Endometrial microvascular endothelial cells (primary cell): ENCODE results near the gene C6orf120. TPM values are rescaled to one million over a fixed set of nuclear protein-coding genes. Genes with fewer than 3 reads are reported as not detected.

Source experiments
- in situ Hi-C: cut with HindIII; loops from 2 replicates; pipeline ENCODE4 v1.10.0; 2017; ENCODE audit warnings: low sequenced_read_pairs, low pct_unique_long_range_greater_than_20kb; ENCODE audit errors: inconsistent ontology term
- total RNA-seq: library from RNA; depleted of rRNA; stranded (reverse); fragments of >200 nt; gene quantifications from one replicate; pipeline ENCODE4 v1.2.3, GENCODE V29; 2015; ENCODE audit errors: inconsistent ontology term

C6orf120 gene
- total RNA-seq, 1 donor from 2014 or later: 40.0 TPM

DNA sequence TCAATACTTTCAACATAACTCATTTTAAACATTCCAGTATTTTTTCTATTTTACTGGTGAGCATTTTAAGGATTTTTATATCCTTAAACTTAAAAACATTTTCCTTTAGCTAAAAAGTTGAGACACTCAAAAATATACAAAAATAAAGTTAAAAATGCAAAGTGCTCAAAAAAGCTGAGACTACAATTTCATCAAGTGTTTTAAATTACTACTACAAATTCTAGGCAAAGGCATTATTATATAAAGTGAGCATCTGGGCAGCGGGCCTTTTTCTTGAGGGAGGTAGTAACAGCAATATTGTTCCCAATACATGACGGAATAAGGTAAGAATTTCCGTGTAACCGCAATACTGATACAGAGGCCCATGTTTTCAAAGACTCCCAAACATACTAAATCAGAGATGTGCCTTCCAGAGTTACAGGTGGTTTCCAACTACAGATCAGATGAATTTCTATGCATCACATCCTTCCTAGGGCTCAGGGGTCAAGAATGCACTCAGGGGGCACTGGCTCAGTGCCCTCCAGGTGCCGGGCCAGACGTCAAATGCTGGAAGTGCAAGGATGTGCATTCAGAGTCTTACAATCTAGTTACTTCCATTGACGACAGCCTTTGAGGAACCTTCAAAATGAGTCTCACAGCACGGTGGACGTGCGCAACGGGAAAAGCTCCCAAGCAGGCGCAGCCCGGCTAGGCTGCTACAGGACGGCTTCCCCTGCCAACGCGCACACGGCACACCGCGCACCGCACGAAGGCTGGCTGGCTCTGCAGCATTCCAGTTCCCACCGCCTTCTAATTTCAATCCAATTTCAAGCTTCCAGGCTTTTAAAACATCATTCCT, 20.7 kb downstream of the C6orf120 start:
- in situ Hi-C loops: no loop called here

DNA sequence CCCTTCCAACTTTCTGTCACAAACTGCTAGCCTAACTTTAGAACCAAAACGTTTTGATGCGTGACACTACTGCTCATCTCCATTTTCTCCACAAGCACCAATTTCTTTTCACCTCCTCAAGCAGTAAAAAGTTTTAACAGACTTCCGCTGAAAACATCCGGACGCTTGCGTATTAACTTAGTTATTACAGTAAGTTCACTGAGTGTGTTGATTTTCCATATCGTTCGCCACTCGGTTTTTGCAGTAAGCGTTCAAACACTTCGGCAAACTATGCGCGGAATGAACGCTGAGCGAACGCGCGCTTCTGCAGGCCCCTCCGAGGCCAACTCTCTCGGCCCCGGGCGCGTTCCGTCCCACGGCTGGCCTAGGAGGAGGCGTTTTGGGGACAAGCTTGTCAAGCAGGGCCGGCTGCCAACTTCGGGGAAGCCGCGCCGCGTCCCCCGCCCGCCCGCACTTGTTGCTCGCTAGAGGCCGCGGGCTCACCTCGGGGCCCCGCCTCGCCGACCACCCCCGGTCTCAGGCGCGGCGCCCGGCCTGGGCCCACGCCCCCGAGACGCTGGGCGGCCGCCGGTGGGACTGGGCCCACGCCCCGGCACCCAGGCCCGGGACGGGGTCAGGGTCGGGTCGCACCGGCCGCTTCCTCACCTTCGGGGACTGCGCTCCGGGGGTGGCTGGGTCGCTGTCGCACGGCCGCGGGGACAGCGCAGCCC, 21.4 kb downstream of the C6orf120 start:
- in situ Hi-C loops: no loop called here

DNA sequence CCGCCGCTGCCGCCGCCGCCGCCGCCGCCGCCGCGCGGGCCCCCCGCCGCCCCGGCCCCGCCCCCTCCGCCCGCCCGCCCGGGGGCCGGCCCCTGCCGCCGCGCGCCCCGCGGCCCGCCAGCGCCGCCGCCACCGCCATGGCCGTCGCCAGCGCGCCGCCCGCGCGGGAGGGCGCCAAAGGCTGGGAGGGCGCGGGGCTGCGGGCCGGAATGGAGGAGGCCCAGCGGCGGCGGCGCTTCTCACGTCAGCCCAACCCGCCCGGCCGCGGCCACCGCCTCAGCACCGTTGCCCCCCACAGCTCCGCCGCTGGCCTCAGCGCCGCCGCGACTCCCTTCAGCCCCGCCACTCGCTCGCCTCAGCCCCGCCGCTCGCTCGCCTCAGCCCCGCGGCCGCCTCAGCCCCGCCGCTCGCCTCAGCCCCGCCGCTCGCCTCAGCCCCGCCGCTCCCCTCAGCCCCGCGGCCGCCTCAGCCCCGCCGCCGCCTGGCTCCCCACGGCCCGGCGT, 22.1 kb downstream of the C6orf120 start:
- in situ Hi-C loops: no loop called here

DNA sequence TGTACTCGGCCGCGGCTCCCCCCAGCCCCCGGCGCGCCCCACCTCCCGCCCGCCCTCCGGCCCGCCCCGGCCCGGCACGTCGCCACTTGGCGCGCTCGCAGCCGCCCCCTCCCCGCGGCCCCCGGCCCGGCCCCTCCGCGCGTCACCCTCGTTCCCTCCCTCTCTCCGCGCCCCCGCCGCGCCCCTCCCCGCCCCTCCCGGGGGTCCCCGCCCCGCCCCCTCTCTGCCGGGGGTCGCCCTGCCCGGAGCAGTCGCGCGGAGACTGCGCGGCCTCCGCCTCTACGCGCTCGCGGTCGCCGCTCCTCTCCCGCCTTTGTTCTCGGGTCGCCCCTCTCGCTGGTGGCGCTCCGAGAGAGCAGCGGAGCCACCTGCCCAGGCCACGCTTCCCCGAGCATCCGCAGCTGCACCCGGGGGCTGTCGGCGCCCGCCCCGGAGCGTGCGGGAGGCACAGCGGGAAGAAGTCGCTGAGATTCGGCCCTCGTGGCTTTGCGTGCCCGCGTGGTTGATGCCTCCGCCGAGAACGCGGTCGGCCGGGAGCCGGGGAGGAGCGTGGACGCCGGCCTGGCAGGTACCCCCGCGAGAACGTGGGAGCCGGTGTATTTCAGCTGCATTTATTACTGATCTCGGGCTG, 22.7 kb downstream of the C6orf120 start, which contains the start of gene PHF10:
TSS of gene PHF10 (minus strand) at position 7 of the 631 bp plus-strand sequence. CDS start 569 bp downstream, outside the sequence.
- in situ Hi-C loops: no loop called here

DNA sequence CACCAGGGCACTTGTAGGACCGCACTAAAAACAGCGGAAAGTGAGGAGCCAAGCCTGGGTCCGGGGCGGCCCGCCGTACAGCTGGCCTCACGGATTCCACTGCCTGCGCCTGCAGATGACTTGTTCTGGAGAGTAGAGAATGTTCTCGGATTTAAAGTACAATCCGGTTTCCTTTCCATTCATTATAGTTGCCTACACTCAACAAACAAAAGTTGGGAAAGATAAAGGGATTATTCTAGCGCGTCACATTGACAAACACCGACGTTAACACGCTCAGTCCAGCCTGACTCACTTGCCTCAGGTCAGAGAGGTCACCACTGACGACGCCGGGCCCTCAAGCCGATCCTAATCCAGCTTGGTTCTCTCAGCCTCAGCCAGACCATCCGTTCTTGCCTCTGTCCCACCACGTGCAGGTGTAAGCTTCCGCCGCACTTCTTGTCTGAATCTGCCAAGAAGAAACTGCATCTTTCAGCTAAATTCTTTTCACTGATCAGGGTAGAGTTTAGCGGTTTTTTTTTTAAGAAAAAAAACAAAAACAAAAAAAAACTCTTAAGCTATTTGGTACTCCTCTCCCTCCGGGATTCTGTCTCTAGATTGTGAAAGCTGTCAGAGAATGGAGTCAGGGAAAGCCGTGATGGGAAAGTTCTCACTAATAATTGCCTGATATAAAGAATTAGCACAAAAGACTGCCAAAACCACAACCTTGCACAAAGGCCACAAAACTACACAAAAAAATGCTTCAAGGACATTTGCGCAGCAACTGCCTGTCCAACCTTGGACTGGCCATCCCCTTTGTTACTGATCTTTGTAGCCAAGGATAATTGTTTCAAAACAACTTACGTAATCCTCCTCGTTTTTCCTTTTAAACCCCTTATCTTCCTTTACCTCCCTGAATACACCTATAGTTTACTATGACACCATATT, 23.5 kb downstream of the C6orf120 start:
- in situ Hi-C loops: no loop called here

DNA sequence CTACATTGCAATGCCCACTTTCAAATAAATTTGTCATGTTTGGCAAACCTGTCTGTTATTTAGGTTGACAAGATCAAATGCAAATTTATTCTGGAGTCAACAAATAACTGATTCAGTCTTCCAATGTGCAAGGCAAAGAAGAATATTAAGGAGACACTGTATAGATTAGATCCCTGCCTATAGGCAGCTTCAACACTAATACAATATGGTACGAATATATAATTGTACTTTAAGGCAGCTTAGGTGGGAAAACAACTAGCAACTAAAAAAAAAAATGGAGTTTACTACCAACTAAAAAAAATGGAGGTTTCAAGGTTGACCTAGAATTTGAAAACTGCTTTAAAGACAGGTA, 24.1 kb downstream of the C6orf120 start:
- in situ Hi-C loops: no loop called here

DNA sequence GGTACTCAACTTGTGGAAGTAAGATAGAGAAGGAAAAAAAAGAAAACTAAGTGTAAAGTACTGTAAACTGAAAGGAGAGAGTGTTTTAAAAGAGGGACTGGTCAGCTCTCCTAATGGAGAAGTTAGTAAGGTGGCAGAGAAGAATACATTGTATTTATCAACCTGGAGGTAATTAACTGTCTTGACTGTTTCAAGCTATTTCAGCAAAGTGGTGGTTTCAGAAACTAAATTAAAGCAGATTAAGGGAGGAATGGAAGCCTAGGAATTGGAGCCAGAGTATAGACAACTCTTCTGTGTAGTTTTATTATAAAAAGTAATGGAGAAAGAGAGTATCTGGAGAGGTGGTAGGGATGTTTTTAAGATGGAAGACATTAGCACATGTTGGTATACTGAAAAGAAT, 25.0 kb downstream of the C6orf120 start:
- in situ Hi-C loops: no loop called here

DNA sequence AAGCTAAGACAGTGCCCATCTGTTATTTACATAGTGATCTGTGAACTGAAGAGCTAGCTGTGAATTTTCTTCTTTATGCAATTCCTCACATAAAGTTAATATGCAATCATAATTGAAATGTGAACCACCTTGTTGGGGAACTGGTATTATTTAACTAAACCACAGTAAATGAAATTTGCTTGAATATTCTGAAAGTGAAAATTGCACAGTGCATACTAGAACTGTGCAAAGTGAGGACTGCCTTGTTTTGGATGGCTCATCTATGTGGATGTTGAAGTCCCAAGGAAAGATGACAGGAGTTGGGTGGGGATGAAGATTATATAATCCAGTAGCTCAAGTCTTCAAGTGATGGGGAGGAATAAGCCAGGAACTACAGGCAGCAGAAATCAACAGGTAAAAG, 28.0 kb downstream of the C6orf120 start:
- in situ Hi-C loops: no loop called here

DNA sequence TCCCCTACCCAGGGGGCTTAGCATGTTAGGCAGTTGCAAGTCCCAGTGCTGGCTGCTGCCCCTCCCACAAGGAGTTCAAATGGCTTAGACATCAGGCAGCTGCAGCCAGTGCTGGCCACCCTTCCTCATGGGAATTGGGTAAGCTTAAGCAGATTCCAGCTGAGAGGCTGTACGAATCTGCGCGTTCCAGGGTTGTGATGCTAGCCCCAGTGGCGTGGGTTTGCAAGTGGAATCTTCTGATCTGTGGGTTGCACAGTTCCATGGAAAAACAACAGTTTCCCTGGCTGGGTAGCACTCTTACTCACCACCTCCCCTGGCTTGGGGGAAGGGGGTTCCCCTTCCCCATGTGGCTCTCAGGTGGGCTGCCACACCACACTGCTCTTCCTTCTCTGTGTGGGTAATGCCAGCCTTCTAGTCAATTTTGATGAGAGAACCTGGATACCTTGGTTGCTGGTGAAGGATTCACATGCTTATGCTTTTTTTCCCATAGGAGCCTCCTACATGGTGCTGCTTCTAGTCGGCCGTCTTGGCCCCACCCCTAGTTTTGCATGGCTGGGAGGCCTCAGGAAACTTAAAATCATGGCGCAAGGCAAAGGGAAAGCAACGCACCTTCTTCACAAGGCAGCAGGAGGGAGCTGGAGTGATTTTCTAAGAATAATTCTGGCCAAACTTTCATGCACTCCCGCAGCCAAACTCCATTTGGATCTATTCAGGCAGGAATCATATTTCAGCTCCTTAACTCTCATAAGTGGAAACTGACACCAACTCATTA, 36.5 kb downstream of the C6orf120 start:
- in situ Hi-C loops: no loop called here

DNA sequence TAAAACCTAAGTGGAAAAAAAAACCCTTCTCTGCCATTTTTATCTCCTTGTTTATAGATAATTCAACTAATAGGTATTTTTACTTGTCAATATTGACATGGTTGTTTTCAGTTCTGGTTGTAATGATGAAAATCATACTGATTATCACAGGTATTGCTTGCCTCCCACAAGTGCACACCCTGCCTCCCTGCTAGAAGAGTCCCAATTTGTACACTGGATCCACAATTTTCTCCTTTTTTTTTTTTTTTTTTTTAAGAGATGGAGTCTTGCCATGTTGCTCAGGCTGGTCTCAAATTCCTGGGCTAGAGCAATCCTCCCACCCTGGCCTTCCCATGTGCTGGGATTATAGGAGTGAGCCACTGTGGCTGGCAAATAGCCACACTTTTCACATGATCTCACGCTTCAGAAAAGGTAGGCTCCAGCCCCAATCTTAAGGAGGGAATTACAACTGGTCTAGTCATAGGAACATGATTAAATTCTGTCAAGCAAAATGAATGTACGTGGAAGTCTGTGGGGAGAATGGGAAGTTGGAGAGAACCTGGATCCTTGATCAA, 37.1 kb downstream of the C6orf120 start:
- in situ Hi-C loops: no loop called here

DNA sequence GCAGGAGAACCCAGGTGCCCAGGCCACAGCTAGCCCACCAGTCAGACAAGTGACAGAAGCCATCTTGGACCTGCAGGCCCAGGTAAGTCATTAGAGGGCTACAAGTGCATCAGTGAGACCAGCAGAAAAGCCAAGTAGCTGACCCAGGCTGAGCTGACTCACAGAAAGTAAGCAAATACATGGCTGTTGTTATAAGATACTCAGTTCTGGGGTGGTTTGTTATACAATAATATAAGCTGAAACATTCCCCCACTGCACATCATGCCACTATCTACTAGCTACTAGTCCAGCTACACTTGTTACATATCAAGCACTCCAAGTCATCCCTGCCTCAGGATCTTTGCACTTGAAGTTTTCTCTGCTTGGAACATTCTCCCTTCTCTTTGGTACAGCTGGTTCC, 39.4 kb downstream of the C6orf120 start:
- in situ Hi-C loops: no loop called here

DNA sequence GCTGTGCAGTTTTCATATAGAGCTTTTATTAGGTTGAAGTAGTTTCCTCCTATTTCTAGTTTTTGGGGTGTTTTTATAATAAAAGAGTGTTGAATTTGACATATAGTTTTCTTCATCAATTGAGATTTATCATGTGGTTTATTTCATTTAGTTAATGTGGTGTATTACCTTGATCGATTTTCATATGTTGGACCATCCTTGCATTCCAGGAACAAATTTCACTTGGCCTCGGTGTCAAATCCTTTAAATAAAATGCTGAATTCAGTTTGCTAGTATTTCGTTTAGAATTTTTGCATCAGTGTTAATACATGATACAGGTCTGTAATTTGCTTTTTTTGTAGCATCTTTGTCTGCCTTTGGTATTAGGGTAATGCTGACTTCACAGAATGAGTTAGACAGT, 43.5 kb downstream of the C6orf120 start:
- in situ Hi-C loops: no loop called here

DNA sequence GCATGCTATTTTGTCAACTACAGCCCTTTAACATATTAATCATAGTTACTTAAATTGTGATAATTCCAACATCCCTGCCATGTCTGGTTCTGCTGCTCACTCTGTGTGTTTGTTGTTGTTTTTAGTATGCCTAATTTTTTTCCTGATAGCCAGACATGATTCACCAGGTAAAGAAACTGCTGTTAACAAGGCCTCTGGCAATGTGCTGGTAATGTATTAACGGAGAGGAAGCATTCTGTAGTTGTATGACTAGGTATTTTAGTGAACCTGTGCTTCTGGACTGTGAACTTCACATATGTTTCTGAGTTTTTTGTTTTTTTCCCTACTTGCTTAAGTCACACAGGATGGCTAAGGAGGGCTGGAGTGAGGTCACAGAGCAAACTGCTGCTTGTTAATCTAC, 44.6 kb downstream of the C6orf120 start:
- in situ Hi-C loops: no loop called here

DNA sequence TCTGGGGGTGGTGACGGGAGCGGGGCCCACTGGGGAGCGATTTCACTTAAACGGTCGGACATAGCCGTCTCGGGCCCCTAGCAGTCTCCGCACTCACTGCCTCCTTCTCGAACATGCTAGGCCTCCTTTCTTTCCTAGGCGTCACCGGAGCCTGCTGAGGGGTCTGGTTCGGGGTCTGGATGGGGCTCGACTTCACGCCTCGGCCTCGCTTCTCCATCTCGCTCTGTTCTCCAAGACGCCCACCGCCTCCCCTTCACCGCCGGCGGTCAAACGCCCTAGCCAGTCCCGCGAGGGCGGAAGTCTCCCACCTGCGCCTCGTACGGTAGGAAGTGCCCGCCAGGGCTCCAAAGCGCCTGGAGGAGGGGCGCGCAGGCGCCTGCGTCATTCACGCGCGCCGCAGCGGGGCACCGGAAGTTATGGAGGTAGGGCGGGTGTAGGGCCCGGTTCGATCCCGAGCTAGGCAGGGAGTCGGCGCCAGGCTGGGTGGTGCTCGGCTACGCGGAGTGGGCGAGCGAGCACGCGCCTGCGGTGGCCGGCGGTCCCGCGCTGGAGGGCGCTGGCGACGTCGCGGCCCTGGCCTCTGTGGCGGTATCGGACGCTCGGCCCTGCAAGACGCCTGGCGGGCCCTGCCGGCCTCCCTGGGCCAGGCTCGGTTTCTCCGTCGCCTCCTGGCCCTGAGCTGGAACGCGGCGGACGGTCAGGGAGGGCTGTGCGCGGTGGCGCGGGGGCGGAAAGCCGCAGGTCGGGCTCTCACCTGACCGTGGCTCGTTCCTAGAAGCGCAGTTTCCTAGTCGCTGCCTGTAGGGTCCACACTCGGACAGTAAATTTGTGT, 49.5 kb downstream of the C6orf120 start, which contains the start of the genes DYNLT2 and ERMARD:
TSS of gene DYNLT2 (minus strand) at position 331 of the 832 bp plus-strand sequence. CDS start at position 217, 114 bp downstream.
TSS of gene ERMARD (plus strand) at position 381 of the 832 bp plus-strand sequence. CDS start at position 417, 36 bp downstream.
- in situ Hi-C loops: no loop called here

DNA sequence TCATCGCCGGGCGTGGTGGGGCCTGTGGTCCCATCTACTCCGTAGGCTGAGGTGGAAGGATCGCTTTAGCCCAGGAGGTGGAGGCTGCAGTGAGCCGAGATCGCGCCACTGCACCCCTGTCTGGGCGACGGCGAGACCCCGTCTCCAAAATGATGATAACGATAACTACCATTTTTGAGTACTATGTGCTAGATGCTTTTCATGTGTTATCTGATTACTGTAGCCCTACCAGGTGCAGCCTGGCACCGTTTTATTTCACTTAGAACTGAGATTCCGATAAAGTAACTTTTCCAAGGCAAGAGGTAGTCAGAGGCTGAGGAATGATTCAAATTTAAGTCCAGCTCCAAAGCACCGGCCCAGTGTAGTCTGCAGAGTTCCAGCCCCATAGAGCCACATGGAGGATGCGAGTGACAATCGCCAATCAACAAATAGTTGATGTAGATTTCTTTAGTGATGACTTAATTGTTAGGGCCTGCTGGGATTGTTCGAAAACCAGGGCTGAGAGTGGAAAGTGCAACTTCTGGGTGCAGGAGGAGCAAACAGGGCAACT, 50.2 kb downstream of the C6orf120 start:
- in situ Hi-C loops: no loop called here
